WI38 (cell line): ENCODE data around the gene ARSJ.

Experiments
- H3K4me3 ChIP-seq: 2 replicates; pipeline ENCODE4 v1.5.1; 2011; ENCODE audit warnings: low read depth, mild to moderate bottlenecking, control low read depth, low read length
- CTCF ChIP-seq: IDR thresholded peaks from 2 replicates; pipeline ENCODE4 v1.5.1; 2012; ENCODE audit warnings: low read depth, mild to moderate bottlenecking, control low read depth, low read length

ARSJ gene

GRCh38 chr4:113975578-113975977, 3.9 kb downstream of the ARSJ start:
- TF ChIP-seq CTCF = no peak
- peak overlapping the region; percentile 84 for H3K4me3 ChIP-seq

GRCh38 chr4:113974467-113974866, 5.0 kb downstream of the ARSJ start:
- H3K4me3 ChIP-seq = no peak overlapping the region; the same call in 1 of the 2 replicates
- no peak for TF ChIP-seq CTCF

- H3K4me3 ChIP-seq = no peak overlapping the region
- no peak for TF ChIP-seq CTCF
Measured at GRCh38 chr4:113973345-113973744, 6.1 kb downstream of the ARSJ start.

GRCh38 chr4:113972781-113973180, 6.7 kb downstream of the ARSJ start:
- TF ChIP-seq CTCF = no peak

GRCh38 chr4:113971706-113972360, 7.6 kb downstream of the ARSJ start:
- no peak for TF ChIP-seq CTCF
- H3K4me3 ChIP-seq = no peak overlapping the region

More at GRCh38 chr4:113972781-113973180, 6.7 kb downstream of the ARSJ start:
- H3K4me3 ChIP-seq = no peak overlapping the region

GRCh38 chr4:113969709-113970334, 9.6 kb downstream of the ARSJ start:
- no peak for TF ChIP-seq CTCF
- no peak overlapping the region for H3K4me3 ChIP-seq

- no peak overlapping the region for H3K4me3 ChIP-seq
- TF ChIP-seq CTCF = no peak
Measured at GRCh38 chr4:113968473-113968872, 11.0 kb downstream of the ARSJ start.
